A673 (cell line): ENCODE results near the gene EMILIN2.

Experiments
- CTCF ChIP-seq: fragments of 300-800, 200-600 bp; sonication (generic); conservative IDR thresholded peaks from 2 replicates; pipeline ENCODE4 v1.5.1; 2017; ENCODE audit warnings: low read depth, mild to moderate bottlenecking, antibody characterized with exemption, low read length, moderate library complexity, mixed read lengths
- EZH2 ChIP-seq: fragments of 200-600 bp; sonication (generic); IDR thresholded peaks from 2 replicates; pipeline ENCODE4 v1.6.1; 2017; ENCODE audit warnings: borderline replicate concordance, low read depth, mild to moderate bottlenecking, mixed read lengths, antibody characterized with exemption, low read length; ENCODE audit not compliant: poor library complexity, severe bottlenecking

DNA sequence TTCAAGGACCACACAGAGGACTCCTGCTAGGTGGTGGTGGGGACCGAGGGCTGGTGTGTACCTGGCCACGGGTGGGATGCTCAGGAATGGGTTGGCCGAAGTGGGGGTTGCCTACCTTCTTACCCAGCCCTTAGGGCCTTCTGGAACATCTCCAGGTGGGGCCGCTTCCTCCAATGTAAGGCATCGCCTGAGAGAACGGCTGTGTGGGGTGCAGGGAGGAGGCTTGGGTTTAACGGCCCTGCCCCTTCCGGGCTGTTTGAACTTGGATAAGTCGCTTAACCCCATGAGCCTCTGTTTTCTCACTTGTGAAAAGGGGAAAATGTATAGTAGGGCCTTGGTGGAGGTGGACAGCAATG, 35.0 kb downstream of the EMILIN2 start:
- no peak for TF ChIP-seq CTCF
- TF ChIP-seq EZH2: no peak
